HepG2 (cell line): ENCODE results near the gene ATXN8OS. TPM values are rescaled to one million over a fixed set of nuclear protein-coding genes. Genes with fewer than 3 reads are reported as not detected.
"Not testable (repeated sequence)": the region's sequence is repeated elsewhere in the genome, so short reads cannot be mapped to it uniquely, and the experiment has no call there.

Experiments used
- ATAC-seq: fragments of 200-7000 bp; cut with Tn5 transposase; 3 replicates; pipeline ENCODE4 v1.9.1; 2020; ENCODE audit warnings: mild to moderate bottlenecking, moderate library complexity
- BruUV-seq: library from RNA; stranded (reverse); fragments of 400-500 nt; replicated peaks from 2 replicates; lab custom pipeline; 2021; lab: Mats Ljungman, UMichigan
- CTCF ChIA-PET: fragments of 300-600 bp; formaldehyde crosslinking; extraction: SDS; loops from one replicate; lab custom pipeline; 2021; ENCODE audit warnings: low total read pairs, inconsistent platforms, low intra/inter-chr PET ratio; lab: Yijun Ruan, JAX
- POLR2A ChIA-PET: fragments of 350-600 bp; sonication (Branson Sonifier 250); formaldehyde crosslinking; loops from one replicate; lab custom pipeline; 2020; ENCODE audit warnings: antibody characterized with exemption, inconsistent platforms; lab: Yijun Ruan, JAX
- DNase-seq: peaks from one replicate; pipeline ENCODE4 v3.0.0-alpha.2; 2015; ENCODE audit warnings: low spot score
- FAIRE-seq: peaks from 3 replicates; lab custom pipeline; 2011; peaks lifted over from hg19 to GRCh38; lab: Jason Lieb, UNC
- H2AFZ ChIP-seq: one replicate; pipeline ENCODE4 v1.6.1; 2011; ENCODE audit warnings: low read length, inconsistent platforms
- H3K27ac ChIP-seq: fragments of 300-600 bp; 3 replicates; pipeline ENCODE4 v1.8.0; 2011; ENCODE audit warnings: mixed run types, mild to moderate bottlenecking, mixed read lengths, low read length, inconsistent platforms; ENCODE audit not compliant: insufficient read depth; ENCODE audit errors: extremely low read length
- H3K27me3 ChIP-seq, 2 experiments: fragments of 200-600 bp in 1 of 2; 2 replicates in 1 of 2; 3 replicates in 1 of 2; pipeline versions ENCODE4 v1.6.0 to v1.8.0; 2011; ENCODE audit warnings: low read length in 2 of 2, mild to moderate bottlenecking in 2 of 2, moderate library complexity in 2 of 2, inconsistent platforms in 1 of 2; ENCODE audit not compliant: insufficient read depth in 2 of 2, control insufficient read depth in 1 of 2
- H3K36me3 ChIP-seq, 2 experiments: fragments of 200-600 bp in 1 of 2; replicated peaks in 1 of 2; 2 replicates in 1 of 2; 3 replicates in 1 of 2; pipeline versions ENCODE4 v1.5.1 to v1.8.0; 2011; ENCODE audit warnings: low read length in 2 of 2, inconsistent platforms in 1 of 2; ENCODE audit not compliant: insufficient read depth in 2 of 2, control insufficient read depth in 1 of 2
- H3K4me1 ChIP-seq: 2 replicates; pipeline ENCODE4 v1.5.1; 2012; ENCODE audit warnings: low read length, inconsistent platforms; ENCODE audit not compliant: insufficient read depth
- H3K4me2 ChIP-seq: 2 replicates; pipeline ENCODE4 v1.6.0; 2011; ENCODE audit warnings: low read depth, low read length, inconsistent platforms
- H3K4me3 ChIP-seq, 3 experiments: fragments of 200-600 bp in 1 of 3; sonication (generic), shearing (Covaris generic) in 1 of 3; replicated peaks in 1 of 3; 2 replicates each; pipeline ENCODE4 v1.5.1; 2011 to 2016; ENCODE audit warnings: low read length in 3 of 3, inconsistent platforms in 2 of 3, low read depth in 2 of 3, mild to moderate bottlenecking in 2 of 3, control low read depth in 1 of 3, mixed read lengths in 1 of 3; ENCODE audit not compliant: insufficient read depth in 1 of 3
- H3K79me2 ChIP-seq: one replicate; pipeline ENCODE4 v1.6.1; 2011; ENCODE audit warnings: low read length, inconsistent platforms; ENCODE audit not compliant: insufficient read depth
- H3K9ac ChIP-seq: 2 replicates; pipeline ENCODE4 v1.6.0; 2011; ENCODE audit warnings: mild to moderate bottlenecking, low read depth, low read length, inconsistent platforms; ENCODE audit not compliant: insufficient read depth
- H3K9me3 ChIP-seq: 2 replicates; pipeline ENCODE4 v1.5.1; 2012; ENCODE audit warnings: mild to moderate bottlenecking, low read length
- H4K20me1 ChIP-seq: 2 replicates; pipeline ENCODE4 v1.6.0; 2011; ENCODE audit warnings: inconsistent platforms, mild to moderate bottlenecking, low read length, moderate library complexity; ENCODE audit not compliant: insufficient read depth
- FLYWCH1 ChIP-seq: sonication (generic); formaldehyde crosslinking; IDR thresholded peaks from 2 replicates; pipeline ENCODE4 v1.8.1; 2023; ENCODE audit warnings: mild to moderate bottlenecking, missing genetic modification reagents
- KLF16 ChIP-seq, 2 experiments: sonication (generic) in 1 of 2; formaldehyde crosslinking in 1 of 2; IDR thresholded peaks; 2 replicates each; pipeline versions ENCODE4 v1.6.1 to v1.8.0; 2016 to 2023; ENCODE audit warnings: missing genetic modification reagents in 2 of 2, missing compliant biosample characterization in 1 of 2
- SUZ12 ChIP-seq: fragments of 150-350 bp; IDR thresholded peaks from 2 replicates; pipeline ENCODE4 v1.6.1; 2014; ENCODE audit warnings: low read depth, low read length
- ZNF510 ChIP-seq: sonication (generic); formaldehyde crosslinking; IDR thresholded peaks from 2 replicates; pipeline ENCODE4 v1.4.0; 2020; ENCODE audit warnings: low read depth, mild to moderate bottlenecking, missing genetic modification reagents
- whole genome bisulfite sequencing: methylation state at CpG from one replicate; pipeline ENCODE4 v1.1.6; 2017; ENCODE audit warnings: low lambda C conversion rate; 5-methylcytosine and 5-hydroxymethylcytosine counted together
- in situ Hi-C: cut with HindIII; loops from 2 replicates; pipeline ENCODE4 v1.10.0; 2017; ENCODE audit warnings: low pct_unique_long_range_greater_than_20kb; ENCODE audit not compliant: extremely low pct_ligation_motif_present
- intact Hi-C: fragments of 100-400 bp; cut with micrococcal nuclease; formaldehyde crosslinking; loops from one replicate; pipeline ENCODE4 v1.10.0; 2022; ENCODE audit not compliant: unreplicated experiment
- polyA plus RNA-seq, 8 experiments: library from polyadenylated mRNA; depleted of rRNA in 3 of 8; stranded (reverse) in 7 of 8; unstranded in 1 of 8; fragments of >200 nt; fragmentation: Illumina TruSeq in 4 of 8; extraction: Trizol in 4 of 8; gene quantifications; 2 replicates each; pipeline versions ENCODE4 v1.2.1 to v1.2.3, GENCODE V29; 2011 to 2016; ENCODE audit warnings: low read depth in 4 of 8, missing spikeins in 1 of 8, mixed read lengths in 1 of 8; ENCODE audit not compliant: insufficient read depth in 1 of 8
- total RNA-seq, 5 experiments: library from RNA; depleted of rRNA; stranded (reverse); fragments of >200 nt; fragmentation: Illumina TruSeq; extraction: Trizol; gene quantifications; 2 replicates each; pipeline ENCODE4 v1.2.3, GENCODE V29; 2016; ENCODE audit warnings: low read depth in 1 of 5

ATXN8OS gene
- total and polyA plus RNA-seq, 2 of the 13 experiments (the other 11 are each of a cell fraction or from before 2014, with no cell fraction given) = not detected

DNA sequence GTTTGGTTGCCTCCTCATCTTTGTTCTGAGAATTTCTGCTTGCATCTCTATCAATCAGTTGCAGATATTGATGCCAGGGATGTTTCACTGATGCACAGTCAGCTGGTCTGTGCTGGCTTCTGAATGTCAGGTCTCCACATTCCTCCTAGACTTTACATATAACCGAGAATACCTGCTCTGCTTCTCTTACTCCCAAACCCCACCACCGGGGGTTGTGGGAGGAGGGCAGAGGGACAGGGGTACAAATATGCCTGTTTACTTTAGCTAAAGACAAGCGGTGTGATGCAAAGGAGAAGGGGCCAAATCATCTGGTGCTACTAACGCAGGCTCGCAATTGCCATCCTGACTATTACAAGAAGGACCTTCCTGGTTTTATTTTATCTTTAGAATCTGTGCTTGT, 18.1 kb downstream of the ATXN8OS start:
- Histone ChIP-seq H3K79me2 (no peaks in the 10 kb centered on the region), H3K4me3 (no peak overlapping the region), H3K27ac (no peak overlapping the region), H4K20me1 (no peaks in the 10 kb centered on the region), H3K4me1 (no peaks in the 10 kb centered on the region), H3K9me3 (no peaks in the 10 kb centered on the region), H3K27me3 (no peaks in the 10 kb centered on the region), H3K9ac (no peak overlapping the region), H3K36me3 (no peaks in the 10 kb centered on the region), H3K4me2 (no peak overlapping the region), H2AFZ (no peak overlapping the region)
- in situ Hi-C loops = no loop called here
- BruUV-seq = no TSS peak
- ChIA-PET CTCF (no interaction called here), POLR2A (no interaction called here)
- no peak for TF ChIP-seq KLF16 (CRISPR knock-in tag; IDR thresholded peaks at IDR 0.05)
- no peak for TF ChIP-seq SUZ12
- TF ChIP-seq ZNF510 = no peak
- no peak for FAIRE-seq
- 1% methylated on average over 5 of the region's 5 CpGs for WGBS
- no peak for ATAC-seq
- intact Hi-C loops = no loop called here
- no peak for DNase-seq

DNA sequence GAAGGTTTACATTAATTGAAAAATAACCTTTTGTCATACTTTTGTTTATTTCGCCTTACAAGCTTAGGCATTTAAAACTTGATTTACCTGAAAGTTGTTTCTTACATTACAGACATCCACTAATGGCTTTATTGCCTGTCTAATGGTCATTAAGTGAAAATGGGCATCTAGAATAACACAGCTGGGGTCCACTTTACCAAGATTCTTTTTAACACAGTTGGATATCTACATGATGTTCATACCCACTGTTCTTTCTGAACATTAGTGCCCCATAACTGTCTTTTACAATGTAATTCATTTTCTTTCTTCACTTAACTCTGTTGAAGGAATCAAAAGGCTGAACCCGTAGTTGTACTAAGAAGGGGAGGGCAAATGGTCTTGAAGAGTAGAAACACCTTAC, 20.5 kb downstream of the ATXN8OS start:
- TF ChIP-seq FLYWCH1 (CRISPR knock-in tag) = no peak

DNA sequence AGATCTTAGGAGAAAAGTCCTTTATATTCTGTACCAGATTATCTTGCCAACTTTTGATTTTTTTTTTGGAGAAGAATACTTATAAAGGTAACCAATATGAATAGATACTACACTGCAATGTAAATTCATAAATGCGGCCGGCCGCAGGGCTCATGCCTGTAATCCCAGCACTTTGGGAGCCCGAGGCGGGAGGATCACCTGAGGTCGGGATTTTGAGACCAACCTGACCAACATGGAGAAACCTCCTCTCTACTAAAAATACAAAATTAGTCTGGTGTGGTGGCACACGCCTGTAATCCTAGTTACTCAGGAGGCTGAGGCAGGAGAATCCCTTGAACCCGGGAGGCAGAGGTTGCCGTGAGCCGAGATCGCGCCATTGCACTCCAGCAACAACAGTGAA, 35.0 kb downstream of the ATXN8OS start:
- H3K79me2 ChIP-seq, intact Hi-C loops, DNase-seq, FAIRE-seq, POLR2A ChIA-PET, H3K4me3 ChIP-seq, H3K36me3 ChIP-seq, H3K9me3 ChIP-seq, H3K4me2 ChIP-seq, in situ Hi-C loops, CTCF ChIA-PET, H4K20me1 ChIP-seq, ATAC-seq, BruUV-seq, H3K27me3 ChIP-seq, H3K4me1 ChIP-seq, H2AFZ ChIP-seq, H3K9ac ChIP-seq, H3K27ac ChIP-seq: not testable (repeated sequence)
- WGBS = 36% methylated on average over 12 of the region's 12 CpGs

More for the DNA sequence above, 20.5 kb downstream of the ATXN8OS start:
- H3K27ac ChIP-seq = no peak overlapping the region
- no peaks in the 10 kb centered on the region for H3K36me3 ChIP-seq
- BruUV-seq = no TSS peak
- no peak overlapping the region for H2AFZ ChIP-seq
- H3K4me2 ChIP-seq = no peak overlapping the region
- ChIA-PET POLR2A (no interaction called here), CTCF (no interaction called here)
- no peak for DNase-seq
- no peaks in the 10 kb centered on the region for H3K27me3 ChIP-seq
- no peak for FAIRE-seq
- no peak overlapping the region for H3K4me3 ChIP-seq
- no peaks in the 10 kb centered on the region for H3K4me1 ChIP-seq
- H3K79me2 ChIP-seq = no peaks in the 10 kb centered on the region
- H3K9ac ChIP-seq = no peak overlapping the region
- in situ Hi-C loops (no loop called here), intact Hi-C loops (no loop called here)
- no peak for ATAC-seq
- WGBS = 3% methylated on average over 2 of the region's 2 CpGs
- no peaks in the 10 kb centered on the region for H3K9me3 ChIP-seq
- no peaks in the 10 kb centered on the region for H4K20me1 ChIP-seq
